Lower lobe of right lung (tissue), 2 donors: ENCODE measurements around the gene DHRSX. TPM values are rescaled to one million over a fixed set of nuclear protein-coding genes. Genes with fewer than 3 reads are reported as not detected.
"Not testable (repeated sequence)": the region's sequence is repeated elsewhere in the genome, so short reads cannot be mapped to it uniquely, and the experiment has no call there.

Experiments used
- ATAC-seq, 2 donors: fragments of 200-7000 bp; cut with Tn5 transposase; one replicate each; pipeline ENCODE4 v1.9.1; 2020 to 2022; ENCODE audit warnings: mild to moderate bottlenecking in 2 of 2, moderate library complexity in 2 of 2
- DNase-seq: peaks from one replicate; pipeline ENCODE4 v3.0.0-alpha.2; 2020
- H3K27ac ChIP-seq: fragments of 200-600 bp; one replicate; pipeline ENCODE4 v1.8.0; 2022
- H3K27me3 ChIP-seq: fragments of 200-600 bp; one replicate; pipeline ENCODE4 v1.8.0; 2022; ENCODE audit warnings: low read depth
- H3K36me3 ChIP-seq: fragments of 200-600 bp; one replicate; pipeline ENCODE4 v1.8.0; 2022; ENCODE audit warnings: mild to moderate bottlenecking
- H3K4me1 ChIP-seq: fragments of 200-600 bp; one replicate; pipeline ENCODE4 v1.8.0; 2022
- H3K4me3 ChIP-seq: fragments of 200-600 bp; one replicate; pipeline ENCODE4 v1.8.0; 2022; ENCODE audit warnings: mild to moderate bottlenecking
- H3K9me3 ChIP-seq: fragments of 200-600 bp; one replicate; pipeline ENCODE4 v1.8.0; 2022
- CTCF ChIP-seq: fragments of 200-600 bp; IDR thresholded peaks from one replicate; pipeline ENCODE4 v1.8.0; 2022; ENCODE audit warnings: antibody characterized with exemption, mild to moderate bottlenecking
- intact Hi-C: fragments of 100-400 bp; cut with DNase I; formaldehyde crosslinking; loops from one replicate; pipeline ENCODE4 v1.11.0; 2022
- total RNA-seq: library from RNA; stranded (reverse); fragmentation: NEBNext Ultra II Directional; extraction: Animal tissue kit (Norgen Biotek cat#: 25700); gene quantifications from one replicate; pipeline ENCODE4 v1.2.1, GENCODE V29; 2021
- donor health status: DM: no; HTN: yes; CAD: no; lungs with severe emphysema.

The DHRSX gene
- total RNA-seq, 1 donor from 2014 or later = 31.9 TPM

- Histone ChIP-seq H3K27ac (no peak overlapping the region), H3K9me3 (peaks cover 6% of the 10 kb centered on the region), H3K36me3 (no peaks in the 10 kb centered on the region), H3K4me3 (no peak overlapping the region), H3K27me3 (no peaks in the 10 kb centered on the region), H3K4me1 (no peaks in the 10 kb centered on the region)
- ATAC-seq (no peak), DNase-seq (no peak)
- intact Hi-C loops = no loop called here
- TF ChIP-seq CTCF = no peak
Measured at GRCh38 chrX:2251211-2251610, 249.6 kb downstream of the DHRSX start.

- DNase-seq (no peak), ATAC-seq (no peak)
Measured at GRCh38 chrX:2243913-2244460, 256.8 kb downstream of the DHRSX start.

GRCh38 chrX:2242980-2243379, 257.8 kb downstream of the DHRSX start:
- Histone ChIP-seq H3K4me1 (no peaks in the 10 kb centered on the region), H3K27ac (no peak overlapping the region), H3K36me3 (peaks cover 10% of the 10 kb centered on the region), H3K9me3 (no peaks in the 10 kb centered on the region), H3K27me3 (no peaks in the 10 kb centered on the region), H3K4me3 (no peak overlapping the region)
- DNase-seq (no peak), ATAC-seq (no peak)
- intact Hi-C loops = no loop called here
- no peak for TF ChIP-seq CTCF

More at GRCh38 chrX:2243913-2244460, 256.8 kb downstream of the DHRSX start:
- Histone ChIP-seq H3K27me3 (no peaks in the 10 kb centered on the region), H3K4me1 (no peaks in the 10 kb centered on the region), H3K4me3 (no peak overlapping the region), H3K27ac (no peak overlapping the region), H3K36me3 (peaks cover 10% of the 10 kb centered on the region), H3K9me3 (no peaks in the 10 kb centered on the region)
- TF ChIP-seq CTCF = no peak
- intact Hi-C loops = no loop called here

GRCh38 chrX:2242326-2242725, 258.4 kb downstream of the DHRSX start:
- H3K36me3 ChIP-seq = peaks cover 10% of the 10 kb centered on the region
- intact Hi-C loops = no loop called here
- no peaks in the 10 kb centered on the region for H3K9me3 ChIP-seq
- no peaks in the 10 kb centered on the region for H3K4me1 ChIP-seq
- TF ChIP-seq CTCF = no peak
- no peak overlapping the region for H3K4me3 ChIP-seq
- no peaks in the 10 kb centered on the region for H3K27me3 ChIP-seq
- DNase-seq (no peak), ATAC-seq (no peak)
- no peak overlapping the region for H3K27ac ChIP-seq

GRCh38 chrX:2241496-2241895, 259.3 kb downstream of the DHRSX start:
- intact Hi-C loops, ATAC-seq, H3K9me3 ChIP-seq: not testable (repeated sequence)

GRCh38 chrX:2240761-2241160, 260.0 kb downstream of the DHRSX start:
- H3K4me1 ChIP-seq, H3K27me3 ChIP-seq, intact Hi-C loops, H3K9me3 ChIP-seq, DNase-seq, H3K27ac ChIP-seq, ATAC-seq, H3K36me3 ChIP-seq, H3K4me3 ChIP-seq: not testable (repeated sequence)

More at GRCh38 chrX:2241496-2241895, 259.3 kb downstream of the DHRSX start:
- not testable (repeated sequence) for H3K36me3 ChIP-seq, H3K4me1 ChIP-seq, H3K27ac ChIP-seq, H3K27me3 ChIP-seq, DNase-seq, H3K4me3 ChIP-seq

- H3K27me3 ChIP-seq = no peaks in the 10 kb centered on the region
- no peak for TF ChIP-seq CTCF
- no peak for DNase-seq
- peaks cover 8% of the 10 kb centered on the region for H3K36me3 ChIP-seq
- no peak overlapping the region for H3K27ac ChIP-seq
- ATAC-seq = no peak
- H3K4me1 ChIP-seq = no peaks in the 10 kb centered on the region
- intact Hi-C loops = no loop called here
- H3K4me3 ChIP-seq = no peak overlapping the region
- no peaks in the 10 kb centered on the region for H3K9me3 ChIP-seq
Measured at GRCh38 chrX:2237976-2238375, 262.8 kb downstream of the DHRSX start.
